Nephron (organoid): Measurements from ENCODE around the gene KIF7.

ENCODE experiments used
- H3K27ac Mint-ChIP-seq, 3 experiments: 2 replicates each; pipeline ENCODE4 v1.8.0; 2020; ENCODE audit warnings: mixed read lengths in 3 of 3, mild to moderate bottlenecking in 2 of 3, moderate library complexity in 1 of 3
- H3K27me3 Mint-ChIP-seq: 2 replicates; pipeline ENCODE4 v1.8.0; 2021; ENCODE audit warnings: low read depth, mild to moderate bottlenecking, moderate library complexity, mixed read lengths
- H3K36me3 Mint-ChIP-seq: 2 replicates; pipeline ENCODE4 v1.8.0; 2020; ENCODE audit warnings: low read depth, mixed read lengths
- H3K4me1 Mint-ChIP-seq: 2 replicates; pipeline ENCODE4 v1.8.0; 2020; ENCODE audit warnings: mixed read lengths
- H3K4me3 Mint-ChIP-seq, 3 experiments: 2 replicates each; pipeline ENCODE4 v1.8.0; 2020; ENCODE audit warnings: mild to moderate bottlenecking in 3 of 3, mixed read lengths in 3 of 3, moderate library complexity in 2 of 3
- H3K9me3 Mint-ChIP-seq: 2 replicates; pipeline ENCODE4 v1.8.0; 2020; ENCODE audit warnings: mixed read lengths
- TF ChIP-seq, protein P1 (sequence below), 3 experiments: fragments of 200-600 bp; sonication (generic); IDR thresholded peaks; one replicate each; pipeline ENCODE4 v1.5.0; 2021; ENCODE audit warnings: antibody characterized with exemption in 3 of 3; ENCODE audit not compliant: unreplicated experiment in 3 of 3

Gene KIF7

DNA sequence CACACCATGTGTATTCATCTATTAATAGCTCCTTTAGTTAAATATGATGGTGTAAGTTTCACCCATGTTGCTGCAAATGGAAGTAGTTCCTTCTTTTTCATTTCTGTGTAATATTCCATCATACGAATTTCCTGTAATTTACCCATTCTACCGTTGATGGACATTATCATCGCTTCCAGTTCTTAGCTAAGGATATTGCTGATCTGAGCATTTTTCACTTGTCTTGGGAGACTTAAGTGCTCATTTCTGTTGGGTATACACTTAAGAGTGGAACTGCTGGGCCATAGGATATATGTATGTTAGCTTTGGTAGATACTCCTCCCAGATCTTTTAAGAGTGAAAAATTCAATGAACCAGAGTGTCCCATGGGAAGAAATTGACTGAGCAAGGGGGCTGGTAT, 12.9 kb upstream of the KIF7 start:
- Mint-ChIP-seq H3K4me1 (peaks cover 17% of the 10 kb centered on the region), H3K27ac (peak overlapping the region in 1 of 3 experiments; percentile 40), H3K36me3 (no peaks in the 10 kb centered on the region), H3K4me3 (peak overlapping the region in 1 of 3 experiments; percentile 39), H3K27me3 (peaks cover 13% of the 10 kb centered on the region), H3K9me3 (no peaks in the 10 kb centered on the region)
- TF ChIP-seq, protein P1, sequence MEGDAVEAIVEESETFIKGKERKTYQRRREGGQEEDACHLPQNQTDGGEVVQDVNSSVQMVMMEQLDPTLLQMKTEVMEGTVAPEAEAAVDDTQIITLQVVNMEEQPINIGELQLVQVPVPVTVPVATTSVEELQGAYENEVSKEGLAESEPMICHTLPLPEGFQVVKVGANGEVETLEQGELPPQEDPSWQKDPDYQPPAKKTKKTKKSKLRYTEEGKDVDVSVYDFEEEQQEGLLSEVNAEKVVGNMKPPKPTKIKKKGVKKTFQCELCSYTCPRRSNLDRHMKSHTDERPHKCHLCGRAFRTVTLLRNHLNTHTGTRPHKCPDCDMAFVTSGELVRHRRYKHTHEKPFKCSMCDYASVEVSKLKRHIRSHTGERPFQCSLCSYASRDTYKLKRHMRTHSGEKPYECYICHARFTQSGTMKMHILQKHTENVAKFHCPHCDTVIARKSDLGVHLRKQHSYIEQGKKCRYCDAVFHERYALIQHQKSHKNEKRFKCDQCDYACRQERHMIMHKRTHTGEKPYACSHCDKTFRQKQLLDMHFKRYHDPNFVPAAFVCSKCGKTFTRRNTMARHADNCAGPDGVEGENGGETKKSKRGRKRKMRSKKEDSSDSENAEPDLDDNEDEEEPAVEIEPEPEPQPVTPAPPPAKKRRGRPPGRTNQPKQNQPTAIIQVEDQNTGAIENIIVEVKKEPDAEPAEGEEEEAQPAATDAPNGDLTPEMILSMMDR (IDR thresholded peaks at IDR 0.05; ENCODE audit: unreplicated experiment in 3 of 3), result no peak

DNA sequence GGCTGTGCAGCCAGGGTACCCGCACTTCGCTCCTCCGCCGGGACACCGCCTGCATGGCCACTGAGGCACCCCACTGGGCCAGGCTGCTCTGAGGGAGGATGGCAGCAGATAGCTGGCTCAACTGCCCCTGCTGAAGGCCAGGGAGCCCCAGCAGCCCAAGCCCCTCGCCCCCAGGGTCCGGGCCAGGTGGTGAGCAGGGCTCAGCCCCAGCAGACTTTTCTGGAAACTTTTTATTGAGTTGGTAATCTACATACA, 12.4 kb upstream of the KIF7 start:
- H3K27ac Mint-ChIP-seq, result peak overlapping the region in 1 of 3 experiments; percentile 40
- TF ChIP-seq, protein P1 (IDR thresholded peaks at IDR 0.05; ENCODE audit: unreplicated experiment in 3 of 3), result no peak
- peaks cover 13% of the 10 kb centered on the region for H3K27me3 Mint-ChIP-seq
- H3K4me1 Mint-ChIP-seq, result peaks cover 16% of the 10 kb centered on the region
- H3K4me3 Mint-ChIP-seq, result peak overlapping the region; percentile 39 to 65 (median 46)
- H3K9me3 Mint-ChIP-seq, result no peaks in the 10 kb centered on the region
- no peaks in the 10 kb centered on the region for H3K36me3 Mint-ChIP-seq

DNA sequence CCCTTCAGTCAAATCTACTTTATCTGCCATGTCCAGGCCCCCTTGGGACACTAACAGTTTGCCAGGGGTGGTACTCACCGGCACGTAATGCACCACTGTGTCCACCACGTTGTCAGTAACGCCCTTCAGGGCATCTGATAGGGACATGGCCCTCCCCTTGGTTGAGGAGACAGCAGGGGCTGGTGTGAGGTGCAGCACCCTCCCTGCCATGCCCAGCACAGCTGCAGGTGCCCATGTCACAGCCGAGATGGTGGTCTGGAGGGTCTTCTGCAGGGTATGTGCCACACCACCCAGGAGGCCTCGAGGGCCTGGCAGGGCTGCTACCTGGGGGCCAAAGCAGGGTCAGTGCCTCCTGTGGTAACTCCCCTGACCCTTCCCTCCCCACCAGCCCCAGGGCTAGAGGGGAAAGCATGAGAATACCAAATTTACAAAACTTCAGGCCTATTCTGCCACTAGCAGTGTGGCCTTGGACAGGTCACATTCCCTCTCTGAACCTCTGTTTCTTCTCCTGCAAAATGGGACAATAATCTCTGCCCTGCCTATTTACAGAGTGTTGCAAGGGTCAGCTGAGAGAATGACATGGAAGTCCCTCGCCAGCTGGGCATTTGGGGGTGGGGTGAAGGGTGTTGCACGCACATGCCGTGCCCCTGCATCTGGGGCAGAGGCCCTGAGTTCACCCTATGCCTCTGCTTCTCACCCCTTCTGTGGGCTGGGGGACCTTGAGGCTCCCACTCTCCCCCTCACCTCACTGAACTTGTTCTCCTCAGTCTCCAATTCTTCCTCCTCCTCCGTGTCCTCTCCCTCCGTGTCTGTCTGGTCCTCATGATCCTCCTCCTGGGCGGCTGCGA, 11.8 kb upstream of the KIF7 start:
- H3K4me3 Mint-ChIP-seq, result peak overlapping the region; percentile 39 to 65 (median 48)
- TF ChIP-seq, protein P1 (IDR thresholded peaks at IDR 0.05; ENCODE audit: unreplicated experiment in 3 of 3), result no peak
- no peaks in the 10 kb centered on the region for H3K9me3 Mint-ChIP-seq
- peaks cover 18% of the 10 kb centered on the region for H3K4me1 Mint-ChIP-seq
- peaks cover 13% of the 10 kb centered on the region for H3K27me3 Mint-ChIP-seq
- no peaks in the 10 kb centered on the region for H3K36me3 Mint-ChIP-seq
- H3K27ac Mint-ChIP-seq, result no peak overlapping the region

DNA sequence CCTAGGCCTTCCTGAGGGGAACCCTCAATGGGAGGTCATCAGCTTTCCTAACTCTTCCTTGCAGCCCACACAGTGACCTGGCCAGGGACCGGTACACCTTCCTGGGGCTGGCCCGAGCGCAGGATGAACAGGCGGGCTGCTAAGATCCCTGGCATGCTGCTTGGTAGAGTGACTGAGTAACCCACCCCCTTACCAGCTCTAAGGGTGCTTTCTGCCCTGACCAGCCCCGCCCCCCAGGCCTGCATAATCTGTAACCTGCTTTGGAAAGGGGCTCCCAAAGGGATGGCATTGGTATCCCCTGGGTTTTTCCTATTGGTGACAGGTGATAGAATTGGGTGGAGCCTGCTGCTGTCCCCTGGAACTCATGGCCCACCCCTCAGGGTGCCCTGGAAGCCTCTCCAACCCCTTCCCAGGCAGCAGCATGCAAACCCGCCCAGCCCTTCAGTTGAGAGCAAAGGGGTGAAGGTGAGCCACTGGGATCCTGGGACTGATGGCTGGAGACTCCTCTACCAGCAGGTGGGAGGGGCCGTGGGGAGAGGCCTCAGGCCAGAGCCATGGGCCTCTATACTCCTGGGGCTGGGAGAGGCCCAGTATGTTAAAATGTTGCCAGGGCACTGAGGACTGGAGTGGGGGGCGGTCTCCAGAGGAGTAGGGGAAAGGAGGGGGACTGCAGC, 11.1 kb upstream of the KIF7 start:
- peaks cover 18% of the 10 kb centered on the region for H3K4me1 Mint-ChIP-seq
- H3K4me3 Mint-ChIP-seq, result peak overlapping the region; percentile 27 to 66 (median 41)
- no peaks in the 10 kb centered on the region for H3K36me3 Mint-ChIP-seq
- peaks cover 13% of the 10 kb centered on the region for H3K27me3 Mint-ChIP-seq
- no peaks in the 10 kb centered on the region for H3K9me3 Mint-ChIP-seq
- H3K27ac Mint-ChIP-seq, result no peak overlapping the region
- TF ChIP-seq, protein P1 (IDR thresholded peaks at IDR 0.05; ENCODE audit: unreplicated experiment in 3 of 3), result no peak

DNA sequence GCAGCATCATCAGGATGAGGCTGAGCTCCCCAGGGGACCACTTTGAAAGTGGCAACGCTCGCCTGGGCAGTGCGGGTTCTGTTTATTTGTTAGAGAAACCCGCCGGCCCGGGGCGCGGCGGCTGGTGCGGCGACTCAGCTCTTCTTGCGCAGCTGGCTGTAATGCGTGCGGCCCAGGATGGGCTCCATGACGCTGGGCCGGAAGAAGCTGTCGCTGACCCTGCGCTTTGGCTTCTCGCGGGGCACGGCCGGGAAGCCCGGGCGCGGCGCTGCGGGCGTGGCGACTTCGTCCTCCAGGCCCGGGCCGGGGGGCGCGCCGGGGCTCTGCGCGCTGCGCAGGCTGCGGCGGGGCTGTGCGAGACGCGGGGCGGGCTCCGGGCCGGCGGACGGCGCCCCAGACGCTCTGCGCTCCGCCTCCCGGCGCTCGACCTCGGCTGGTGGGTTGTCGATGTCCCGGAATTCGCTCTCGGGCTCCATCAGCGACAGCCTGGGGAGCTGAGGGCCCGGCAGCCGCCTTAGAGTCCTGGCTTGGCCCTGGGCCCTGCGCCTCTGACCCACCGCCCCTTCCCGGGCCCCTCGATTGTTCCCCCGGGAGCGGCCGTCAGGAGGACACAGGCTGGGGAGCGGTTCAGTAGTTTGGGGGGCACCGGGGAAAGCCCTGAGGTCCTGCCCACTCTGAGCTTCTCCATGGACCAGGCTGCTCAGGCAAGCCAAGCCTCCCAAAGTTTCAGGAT, 10.3 kb upstream of the KIF7 start:
- peak overlapping the region; percentile 66 to 85 (median 84) for H3K4me3 Mint-ChIP-seq
- TF ChIP-seq, protein P1 (IDR thresholded peaks at IDR 0.05; ENCODE audit: unreplicated experiment in 3 of 3), result no peak
- H3K9me3 Mint-ChIP-seq, result no peaks in the 10 kb centered on the region
- H3K4me1 Mint-ChIP-seq, result peaks cover 18% of the 10 kb centered on the region
- peaks cover 14% of the 10 kb centered on the region for H3K27me3 Mint-ChIP-seq
- H3K36me3 Mint-ChIP-seq, result no peaks in the 10 kb centered on the region
- H3K27ac Mint-ChIP-seq, result no peak overlapping the region
